Liver (tissue), 3 donors: ENCODE measurements around the gene NT5DC1.

Source experiments
- EGR1 ChIP-seq, 2 donors: IDR thresholded peaks; 2 replicates each; pipeline ENCODE4 v1.6.1; 2016 to 2018; ENCODE audit warnings: antibody characterized with exemption in 2 of 2, low read depth in 2 of 2
- TF ChIP-seq, protein P1 (sequence below): fragments of 150-350 bp; IDR thresholded peaks from 2 replicates; pipeline ENCODE4 v1.5.1; 2017; ENCODE audit warnings: improper control_type of control experiment, low read depth, low read length; ENCODE audit not compliant: missing input control
- TF ChIP-seq, protein P2 (sequence below): IDR thresholded peaks from 2 replicates; pipeline ENCODE4 v1.6.1; 2016; ENCODE audit warnings: antibody characterized with exemption
- donor health status: healthy.
- donor health status: healthy.

DNA sequence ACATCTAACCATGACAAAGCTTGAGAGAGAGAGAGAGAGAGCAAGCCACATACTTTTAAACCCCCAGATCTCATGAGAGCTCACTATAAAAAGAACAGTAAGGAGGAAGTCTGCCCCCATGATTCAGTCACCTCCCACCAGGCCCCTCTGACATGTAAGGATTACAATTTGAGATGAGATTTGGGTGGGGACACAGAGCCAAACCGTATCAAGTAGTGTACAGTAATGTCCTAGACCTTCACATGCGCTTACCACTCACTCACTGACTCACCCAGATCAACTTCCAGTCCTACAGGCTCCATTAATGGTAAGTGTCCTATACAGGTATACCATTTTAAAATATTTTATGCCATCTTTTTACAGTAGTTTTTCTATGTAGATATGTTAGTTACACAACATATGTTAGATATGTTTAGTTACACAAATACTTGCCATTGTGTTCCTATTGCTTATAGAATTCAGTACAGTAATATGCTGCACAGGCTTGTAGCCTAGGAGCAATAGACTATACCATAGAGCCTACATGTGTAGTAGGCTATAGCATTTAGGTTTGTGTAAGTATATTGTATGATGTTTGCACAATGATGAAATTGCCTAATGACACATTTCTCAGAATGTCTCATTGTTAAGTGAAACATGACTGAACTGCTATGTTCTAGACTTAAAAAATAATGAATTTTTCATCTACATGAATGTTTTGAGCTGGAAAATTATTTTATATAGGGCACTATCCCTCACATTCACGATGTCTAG lies 167.4 kb downstream of the NT5DC1 start:
- TF ChIP-seq, protein P1, sequence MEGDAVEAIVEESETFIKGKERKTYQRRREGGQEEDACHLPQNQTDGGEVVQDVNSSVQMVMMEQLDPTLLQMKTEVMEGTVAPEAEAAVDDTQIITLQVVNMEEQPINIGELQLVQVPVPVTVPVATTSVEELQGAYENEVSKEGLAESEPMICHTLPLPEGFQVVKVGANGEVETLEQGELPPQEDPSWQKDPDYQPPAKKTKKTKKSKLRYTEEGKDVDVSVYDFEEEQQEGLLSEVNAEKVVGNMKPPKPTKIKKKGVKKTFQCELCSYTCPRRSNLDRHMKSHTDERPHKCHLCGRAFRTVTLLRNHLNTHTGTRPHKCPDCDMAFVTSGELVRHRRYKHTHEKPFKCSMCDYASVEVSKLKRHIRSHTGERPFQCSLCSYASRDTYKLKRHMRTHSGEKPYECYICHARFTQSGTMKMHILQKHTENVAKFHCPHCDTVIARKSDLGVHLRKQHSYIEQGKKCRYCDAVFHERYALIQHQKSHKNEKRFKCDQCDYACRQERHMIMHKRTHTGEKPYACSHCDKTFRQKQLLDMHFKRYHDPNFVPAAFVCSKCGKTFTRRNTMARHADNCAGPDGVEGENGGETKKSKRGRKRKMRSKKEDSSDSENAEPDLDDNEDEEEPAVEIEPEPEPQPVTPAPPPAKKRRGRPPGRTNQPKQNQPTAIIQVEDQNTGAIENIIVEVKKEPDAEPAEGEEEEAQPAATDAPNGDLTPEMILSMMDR = no peak
- TF ChIP-seq EGR1 (IDR thresholded peaks at IDR 0.05; ENCODE audit: low read depth in 2 of 2) = no peak
- TF ChIP-seq, protein P2, sequence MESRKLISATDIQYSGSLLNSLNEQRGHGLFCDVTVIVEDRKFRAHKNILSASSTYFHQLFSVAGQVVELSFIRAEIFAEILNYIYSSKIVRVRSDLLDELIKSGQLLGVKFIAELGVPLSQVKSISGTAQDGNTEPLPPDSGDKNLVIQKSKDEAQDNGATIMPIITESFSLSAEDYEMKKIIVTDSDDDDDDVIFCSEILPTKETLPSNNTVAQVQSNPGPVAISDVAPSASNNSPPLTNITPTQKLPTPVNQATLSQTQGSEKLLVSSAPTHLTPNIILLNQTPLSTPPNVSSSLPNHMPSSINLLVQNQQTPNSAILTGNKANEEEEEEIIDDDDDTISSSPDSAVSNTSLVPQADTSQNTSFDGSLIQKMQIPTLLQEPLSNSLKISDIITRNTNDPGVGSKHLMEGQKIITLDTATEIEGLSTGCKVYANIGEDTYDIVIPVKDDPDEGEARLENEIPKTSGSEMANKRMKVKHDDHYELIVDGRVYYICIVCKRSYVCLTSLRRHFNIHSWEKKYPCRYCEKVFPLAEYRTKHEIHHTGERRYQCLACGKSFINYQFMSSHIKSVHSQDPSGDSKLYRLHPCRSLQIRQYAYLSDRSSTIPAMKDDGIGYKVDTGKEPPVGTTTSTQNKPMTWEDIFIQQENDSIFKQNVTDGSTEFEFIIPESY = no peak
